ENCODE data around the gene CDH4.

GRCh38 chr20:61505508-61505907, 253.4 kb downstream of the CDH4 start:
- TF ChIP-seq POLR2A (IDR thresholded peaks at IDR 0.05) = no peak
- no peak for TF ChIP-seq POLR2AphosphoS5 (IDR thresholded peaks at IDR 0.05)
- no peak for TF ChIP-seq EP300 (IDR thresholded peaks at IDR 0.05)
